WTC11 (cell line): ENCODE measurements around the gene BRSK2. TPM values are rescaled to one million over a fixed set of nuclear protein-coding genes. Genes with fewer than 3 reads are reported as not detected.

ENCODE experiments used
- ATAC-seq: fragments of 200-7000 bp; cut with Tn5 transposase; 2 replicates; pipeline ENCODE4 v1.10.0; 2021; ENCODE audit warnings: mild to moderate bottlenecking, moderate library complexity
- CTCF ChIA-PET: fragments of 300-600 bp; sonication (Branson Sonifier 250); formaldehyde crosslinking; loops from one replicate; lab custom pipeline; 2021; ENCODE audit warnings: antibody characterized with exemption; lab: Charles Lee
- POLR2A ChIA-PET: fragments of 350-600 bp; sonication (Branson Sonifier 250); formaldehyde crosslinking; loops from one replicate; lab custom pipeline; 2021; ENCODE audit warnings: antibody characterized with exemption; lab: Charles Lee
- DNase-seq: peaks from one replicate; pipeline ENCODE4 v3.0.0; 2021; ENCODE audit warnings: low spot score
- H3K27ac Mint-ChIP-seq: 2 replicates; pipeline ENCODE4 v1.8.0; 2021; ENCODE audit warnings: mixed read lengths
- H3K27me3 Mint-ChIP-seq: 2 replicates; pipeline ENCODE4 v1.8.0; 2021; ENCODE audit warnings: low read depth, mild to moderate bottlenecking, moderate library complexity, mixed read lengths
- H3K36me3 Mint-ChIP-seq: 2 replicates; pipeline ENCODE4 v1.8.0; 2021; ENCODE audit warnings: mixed read lengths
- H3K4me1 Mint-ChIP-seq: 2 replicates; pipeline ENCODE4 v1.8.0; 2022; ENCODE audit warnings: mixed read lengths
- H3K4me3 Mint-ChIP-seq: 2 replicates; pipeline ENCODE4 v1.8.0; 2021; ENCODE audit warnings: mild to moderate bottlenecking, moderate library complexity, mixed read lengths
- H3K9me3 Mint-ChIP-seq: 2 replicates; pipeline ENCODE4 v1.8.0; 2021; ENCODE audit warnings: mixed read lengths
- ATF1 ChIP-seq: sonication (generic); formaldehyde crosslinking; IDR thresholded peaks from 2 replicates; pipeline ENCODE4 v1.8.1; 2023; ENCODE audit warnings: mild to moderate bottlenecking, moderate library complexity, missing genetic modification reagents
- CREM ChIP-seq: sonication (generic); formaldehyde crosslinking; IDR thresholded peaks from 2 replicates; pipeline ENCODE4 v1.8.1; 2022; ENCODE audit warnings: mild to moderate bottlenecking, missing genetic modification reagents, moderate library complexity
- HMGA2 ChIP-seq: fragments of 250-450 bp; sonication (Bioruptor Pico); IDR thresholded peaks from 2 replicates; pipeline ENCODE4 v1.4.0; 2021; ENCODE audit warnings: mild to moderate bottlenecking, moderate library complexity
- NFE2L1 ChIP-seq: sonication (generic); formaldehyde crosslinking; IDR thresholded peaks from 2 replicates; pipeline ENCODE4 v1.8.1; 2023; ENCODE audit warnings: missing genetic modification reagents
- NFYB ChIP-seq: sonication (generic); formaldehyde crosslinking; conservative IDR thresholded peaks from 2 replicates; pipeline ENCODE4 v1.8.0; 2022; ENCODE audit warnings: low read depth, missing genetic modification reagents
- NR3C1 ChIP-seq: sonication (generic); formaldehyde crosslinking; conservative IDR thresholded peaks from 2 replicates; pipeline ENCODE4 v1.8.1; 2023; ENCODE audit warnings: low read depth, mild to moderate bottlenecking, missing genetic modification reagents
- OVOL2 ChIP-seq: fragments of 250-450 bp; sonication (Bioruptor Pico); IDR thresholded peaks from 2 replicates; pipeline ENCODE4 v1.9.0; 2021; ENCODE audit warnings: mild to moderate bottlenecking, borderline replicate concordance
- SMAD3 ChIP-seq: sonication (generic); formaldehyde crosslinking; IDR thresholded peaks from 2 replicates; pipeline ENCODE4 v1.8.0; 2022; ENCODE audit warnings: missing genetic modification reagents, mild to moderate bottlenecking, borderline replicate concordance
- TEAD4 ChIP-seq: sonication (generic); formaldehyde crosslinking; IDR thresholded peaks from 2 replicates; pipeline ENCODE4 v1.8.0; 2022; ENCODE audit warnings: mild to moderate bottlenecking, missing genetic modification reagents
- ZNF138 ChIP-seq: sonication (generic); formaldehyde crosslinking; conservative IDR thresholded peaks from 2 replicates; pipeline ENCODE4 v1.8.1; 2022; ENCODE audit warnings: mild to moderate bottlenecking, moderate library complexity, missing genetic modification reagents
- ZNF317 ChIP-seq: sonication (generic); formaldehyde crosslinking; IDR thresholded peaks from 2 replicates; pipeline ENCODE4 v1.8.1; 2023; ENCODE audit warnings: low read depth, mild to moderate bottlenecking, moderate library complexity, missing genetic modification reagents, borderline replicate concordance
- total RNA-seq: library from RNA; stranded (reverse); gene quantifications from 3 replicates; pipeline ENCODE4 v1.2.3, GENCODE V29; 2021
- TF ChIP-seq, protein P1 (sequence below): sonication (generic); formaldehyde crosslinking; IDR thresholded peaks from 2 replicates; pipeline ENCODE4 v1.8.0; 2022; ENCODE audit warnings: missing genetic modification reagents
- TF ChIP-seq, protein P2 (sequence below): sonication (generic); formaldehyde crosslinking; IDR thresholded peaks from 2 replicates; pipeline ENCODE4 v1.8.0; 2022; ENCODE audit warnings: mild to moderate bottlenecking, missing genetic modification reagents

Gene BRSK2
- total RNA-seq, 1 experiment from 2014 or later: 34.5 TPM

- H3K27me3 Mint-ChIP-seq: no peaks in the 10 kb centered on the region
- H3K4me1 Mint-ChIP-seq: 0 out of 2 replicates have a peak, but pooled peaks cover 2% of the 10 kb centered on the region
- peak within 1 kb of the TSS; percentile 60; the same call in 1 of the 2 replicates for H3K27ac Mint-ChIP-seq
- no peak for TF ChIP-seq NFYB (CRISPR knock-in tag)
- no peak for TF ChIP-seq CREM
- TF ChIP-seq TEAD4 (CRISPR knock-in tag): no peak
- no peak for TF ChIP-seq NFE2L1 (CRISPR knock-in tag)
- no peak for TF ChIP-seq ATF1
- TF ChIP-seq, protein P1, sequence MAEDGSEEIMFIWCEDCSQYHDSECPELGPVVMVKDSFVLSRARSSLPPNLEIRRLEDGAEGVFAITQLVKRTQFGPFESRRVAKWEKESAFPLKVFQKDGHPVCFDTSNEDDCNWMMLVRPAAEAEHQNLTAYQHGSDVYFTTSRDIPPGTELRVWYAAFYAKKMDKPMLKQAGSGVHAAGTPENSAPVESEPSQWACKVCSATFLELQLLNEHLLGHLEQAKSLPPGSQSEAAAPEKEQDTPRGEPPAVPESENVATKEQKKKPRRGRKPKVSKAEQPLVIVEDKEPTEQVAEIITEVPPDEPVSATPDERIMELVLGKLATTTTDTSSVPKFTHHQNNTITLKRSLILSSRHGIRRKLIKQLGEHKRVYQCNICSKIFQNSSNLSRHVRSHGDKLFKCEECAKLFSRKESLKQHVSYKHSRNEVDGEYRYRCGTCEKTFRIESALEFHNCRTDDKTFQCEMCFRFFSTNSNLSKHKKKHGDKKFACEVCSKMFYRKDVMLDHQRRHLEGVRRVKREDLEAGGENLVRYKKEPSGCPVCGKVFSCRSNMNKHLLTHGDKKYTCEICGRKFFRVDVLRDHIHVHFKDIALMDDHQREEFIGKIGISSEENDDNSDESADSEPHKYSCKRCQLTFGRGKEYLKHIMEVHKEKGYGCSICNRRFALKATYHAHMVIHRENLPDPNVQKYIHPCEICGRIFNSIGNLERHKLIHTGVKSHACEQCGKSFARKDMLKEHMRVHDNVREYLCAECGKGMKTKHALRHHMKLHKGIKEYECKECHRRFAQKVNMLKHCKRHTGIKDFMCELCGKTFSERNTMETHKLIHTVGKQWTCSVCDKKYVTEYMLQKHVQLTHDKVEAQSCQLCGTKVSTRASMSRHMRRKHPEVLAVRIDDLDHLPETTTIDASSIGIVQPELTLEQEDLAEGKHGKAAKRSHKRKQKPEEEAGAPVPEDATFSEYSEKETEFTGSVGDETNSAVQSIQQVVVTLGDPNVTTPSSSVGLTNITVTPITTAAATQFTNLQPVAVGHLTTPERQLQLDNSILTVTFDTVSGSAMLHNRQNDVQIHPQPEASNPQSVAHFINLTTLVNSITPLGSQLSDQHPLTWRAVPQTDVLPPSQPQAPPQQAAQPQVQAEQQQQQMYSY: no peak
- TF ChIP-seq SMAD3 (CRISPR knock-in tag): no peak
- no peak for TF ChIP-seq OVOL2 (CRISPR knock-in tag)
- no peak for TF ChIP-seq ZNF138 (CRISPR knock-in tag)
- TF ChIP-seq ZNF317 (CRISPR knock-in tag): no peak
- ATAC-seq (peak; percentile 25), DNase-seq (peak; percentile 38)
- ChIA-PET POLR2A (no interaction called here), CTCF (interaction anchor here (0.7 to 1.8 kb wide), 2 partner anchors 19 to 30 kb away, joined by 3 to 8 read pairs; no protein-coding TSS in a partner anchor)
- H3K9me3 Mint-ChIP-seq: no peaks in the 10 kb centered on the region
- H3K36me3 Mint-ChIP-seq: no peaks in the 10 kb centered on the region
- H3K4me3 Mint-ChIP-seq: no peak within 1 kb of the TSS
Measured at GRCh38 chr11:1486054-1486825, 96.5 kb downstream of the BRSK2 start, which contains the start of gene MOB2. TSS of gene MOB2 (minus strand) at chr11:1486779. CDS start at chr11:1486556, 223 bp downstream.

- ChIA-PET POLR2A (no interaction called here), CTCF (interaction anchor here (0.7 to 1.8 kb wide), 2 partner anchors 18 to 29 kb away, joined by 3 to 8 read pairs; no protein-coding TSS in a partner anchor)
- Mint-ChIP-seq H3K9me3 (no peaks in the 10 kb centered on the region), H3K4me3 (no peak overlapping the region), H3K36me3 (no peaks in the 10 kb centered on the region), H3K27ac (peak overlapping the region; percentile 60; the same call in 1 of the 2 replicates), H3K4me1 (0 out of 2 replicates have a peak, but pooled peaks cover 2% of the 10 kb centered on the region), H3K27me3 (no peaks in the 10 kb centered on the region)
- no peak for TF ChIP-seq NR3C1
- no peak for ATAC-seq
- DNase-seq: no peak
Measured at GRCh38 chr11:1487091-1487850, 97.5 kb downstream of the BRSK2 start.

DNA sequence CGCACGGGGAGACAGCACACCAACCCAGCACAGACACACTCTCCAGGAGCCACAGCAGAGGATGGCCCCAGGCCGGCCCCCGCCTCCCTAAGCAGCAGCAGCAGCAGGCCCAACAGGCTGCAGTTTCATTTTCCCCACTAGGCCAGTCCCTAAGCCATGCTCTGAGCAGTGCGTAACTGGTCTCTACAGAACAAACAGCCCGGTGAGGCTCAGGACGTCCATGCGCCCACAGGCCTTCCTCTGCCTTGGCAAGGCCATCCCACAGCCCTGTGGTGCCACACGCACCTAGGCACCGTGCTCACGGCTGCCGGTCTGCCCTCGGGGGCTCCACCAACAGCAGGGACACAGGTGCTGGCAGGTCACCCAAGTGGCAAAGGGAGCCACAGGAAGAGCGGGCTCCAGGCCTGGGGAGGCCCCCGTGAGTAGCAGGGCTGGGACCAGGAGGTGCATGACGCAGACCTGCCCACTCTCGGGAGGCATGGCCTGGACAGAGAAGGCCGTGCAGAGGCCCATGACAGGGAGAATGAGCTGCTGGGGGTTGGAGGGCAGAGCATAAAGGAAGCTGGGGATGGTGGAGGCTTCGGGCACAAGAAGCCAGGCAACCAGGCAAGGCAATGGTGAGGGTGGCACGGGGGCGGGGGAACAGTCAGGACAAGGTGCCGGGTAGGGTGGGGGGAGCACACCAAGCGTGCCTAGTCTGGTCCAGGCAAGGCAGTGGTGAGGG lies 98.3 kb downstream of the BRSK2 start:
- 0 out of 2 replicates have a peak, but pooled peaks have one; percentile 14 for ATAC-seq

More for the DNA sequence above, 98.3 kb downstream of the BRSK2 start:
- no peaks in the 10 kb centered on the region for H3K9me3 Mint-ChIP-seq
- TF ChIP-seq HMGA2 (no peak), SMAD3 (CRISPR knock-in tag) (no peak)
- TF ChIP-seq, protein P2, sequence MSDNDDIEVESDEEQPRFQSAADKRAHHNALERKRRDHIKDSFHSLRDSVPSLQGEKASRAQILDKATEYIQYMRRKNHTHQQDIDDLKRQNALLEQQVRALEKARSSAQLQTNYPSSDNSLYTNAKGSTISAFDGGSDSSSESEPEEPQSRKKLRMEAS (CRISPR knock-in tag): no peak
- H3K4me1 Mint-ChIP-seq: 0 out of 2 replicates have a peak, but pooled peaks cover 2% of the 10 kb centered on the region
- H3K27ac Mint-ChIP-seq: peak overlapping the region; percentile 60; the same call in 1 of the 2 replicates
- H3K27me3 Mint-ChIP-seq: no peaks in the 10 kb centered on the region
- ChIA-PET CTCF (interaction anchor here (1.1 kb wide), 1 partner anchor 17 kb away, joined by 4 read pairs; no protein-coding TSS in a partner anchor), POLR2A (no interaction called here)
- DNase-seq: no peak
- no peaks in the 10 kb centered on the region for H3K36me3 Mint-ChIP-seq
- H3K4me3 Mint-ChIP-seq: no peak overlapping the region
